ENCODE results near the gene CD72. TPM values are rescaled to one million over a fixed set of nuclear protein-coding genes. Genes with fewer than 3 reads are reported as not detected.

Gene CD72
- polyA plus RNA-seq, 5 donors, result 2.5 to 3.9 (median 3.4) TPM

Other genes with a start within 250 kb of the CD72 start
- gene RUSC2, start 128.3 kb downstream of the CD72 start, polyA plus RNA-seq (ENCODE audit: insufficient read depth in 1 of 5, insufficient read length in 5 of 5, low replicate concordance in 1 of 5), result 10 to 100 TPM; 13.9 to 21.0 (median 17.1) TPM
- gene TESK1, start 13.2 kb downstream of the CD72 start, polyA plus RNA-seq (ENCODE audit: insufficient read depth in 1 of 5, insufficient read length in 5 of 5, low replicate concordance in 1 of 5), result 10 to 100 TPM; 26.0 to 48.7 (median 41.7) TPM
- under 1 TPM; 0.40 to 0.60 (median 0.50) TPM for gene SIT1, start 32.5 kb upstream of the CD72 start, polyA plus RNA-seq (ENCODE audit: insufficient read depth in 1 of 5, insufficient read length in 5 of 5, low replicate concordance in 1 of 5)
- gene RMRP, start 39.6 kb upstream of the CD72 start, polyA plus RNA-seq (ENCODE audit: insufficient read depth in 1 of 5, insufficient read length in 5 of 5, low replicate concordance in 1 of 5), result 1 to 10 TPM in 1 of 5 donors, not detected in 4; 4.1 TPM
- gene CCDC107, start 39.9 kb upstream of the CD72 start, polyA plus RNA-seq (ENCODE audit: insufficient read depth in 1 of 5, insufficient read length in 5 of 5, low replicate concordance in 1 of 5), result 10 to 100 TPM in 2 of 5 donors, 1 to 10 TPM in 3; 9.3 to 22.5 (median 9.8) TPM
- 10 to 100 TPM in 3 of 5 donors, 1 to 10 TPM in 2; 6.6 to 19.7 (median 10.9) TPM for gene ARHGEF39, start 46.8 kb upstream of the CD72 start, polyA plus RNA-seq (ENCODE audit: insufficient read depth in 1 of 5, insufficient read length in 5 of 5, low replicate concordance in 1 of 5)
- 1 to 10 TPM in 3 of 5 donors, under 1 TPM in 2; 0.51 to 1.3 (median 1.1) TPM for gene CA9, start 55.5 kb upstream of the CD72 start, polyA plus RNA-seq (ENCODE audit: insufficient read depth in 1 of 5, insufficient read length in 5 of 5, low replicate concordance in 1 of 5)
- gene TPM2, start 71.5 kb upstream of the CD72 start, polyA plus RNA-seq (ENCODE audit: insufficient read depth in 1 of 5, insufficient read length in 5 of 5, low replicate concordance in 1 of 5), result 100 to 1,000 TPM; 149 to 645 (median 181) TPM
- 100 to 1,000 TPM; 116 to 198 (median 132) TPM for gene TLN1, start 113.8 kb upstream of the CD72 start, polyA plus RNA-seq (ENCODE audit: insufficient read depth in 1 of 5, insufficient read length in 5 of 5, low replicate concordance in 1 of 5)
- gene CREB3, start 114.3 kb upstream of the CD72 start, polyA plus RNA-seq (ENCODE audit: insufficient read depth in 1 of 5, insufficient read length in 5 of 5, low replicate concordance in 1 of 5), result 10 to 100 TPM; 35.4 to 41.6 (median 37.4) TPM
- 100 to 1,000 TPM in 1 of 5 donors, 10 to 100 TPM in 4; 85.0 to 106 (median 95.5) TPM for gene GBA2, start 130.8 kb upstream of the CD72 start, polyA plus RNA-seq (ENCODE audit: insufficient read depth in 1 of 5, insufficient read length in 5 of 5, low replicate concordance in 1 of 5)
- 10 to 100 TPM; 23.9 to 29.3 (median 25.3) TPM for gene RGP1, start 130.9 kb upstream of the CD72 start, polyA plus RNA-seq (ENCODE audit: insufficient read depth in 1 of 5, insufficient read length in 5 of 5, low replicate concordance in 1 of 5)
- gene MSMP, start 135.9 kb upstream of the CD72 start, polyA plus RNA-seq (ENCODE audit: insufficient read depth in 1 of 5, insufficient read length in 5 of 5, low replicate concordance in 1 of 5), result 1 to 10 TPM in 1 of 5 donors, under 1 TPM in 2, not detected in 2; 0.53 to 1.4 (median 0.55) TPM
- 10 to 100 TPM; 40.4 to 54.2 (median 47.0) TPM for gene NPR2, start 173.2 kb upstream of the CD72 start, polyA plus RNA-seq (ENCODE audit: insufficient read depth in 1 of 5, insufficient read length in 5 of 5, low replicate concordance in 1 of 5)
- gene SPAG8, start 193.8 kb upstream of the CD72 start, polyA plus RNA-seq (ENCODE audit: insufficient read depth in 1 of 5, insufficient read length in 5 of 5, low replicate concordance in 1 of 5), result 10 to 100 TPM in 4 of 5 donors, 1 to 10 TPM in 1; 8.7 to 12.5 (median 10.7) TPM
- gene HINT2, start 196.6 kb upstream of the CD72 start, polyA plus RNA-seq (ENCODE audit: insufficient read depth in 1 of 5, insufficient read length in 5 of 5, low replicate concordance in 1 of 5), result 10 to 100 TPM; 29.1 to 42.3 (median 33.5) TPM
- gene FAM221B, start 210.3 kb upstream of the CD72 start, polyA plus RNA-seq (ENCODE audit: insufficient read depth in 1 of 5, insufficient read length in 5 of 5, low replicate concordance in 1 of 5), result 1 to 10 TPM in 1 of 5 donors, under 1 TPM in 4; 0.48 to 1.0 (median 0.54) TPM
- gene TMEM8B, start 210.8 kb upstream of the CD72 start, polyA plus RNA-seq (ENCODE audit: insufficient read depth in 1 of 5, insufficient read length in 5 of 5, low replicate concordance in 1 of 5), result 10 to 100 TPM; 21.3 to 31.5 (median 27.1) TPM

Data from right lung (tissue), 5 donors.